Stimulated activated CD4-positive, alpha-beta T cell treated with anti-CD3 and anti-CD28 coated beads, TNF-alpha, amount 100 ng/mL, for 24 hours (primary cell): ENCODE results near the gene CDIP1.

Experiments used
- DNase-seq, 3 experiments: peaks; one replicate each; pipeline ENCODE4 v3.0.0-alpha.2; 2020; ENCODE audit warnings: low read depth in 3 of 3

The CDIP1 gene

GRCh38 chr16:4514606-4515005 is 24.0 kb downstream of the CDIP1 start:
- no peak for DNase-seq

GRCh38 chr16:4513881-4514280 is 24.7 kb downstream of the CDIP1 start:
- DNase-seq, result no peak

- DNase-seq, result no peak
These were observed 25.3 kb downstream of the CDIP1 start for GRCh38 chr16:4513086-4513860.

GRCh38 chr16:4512473-4512872 is 26.1 kb downstream of the CDIP1 start:
- DNase-seq, result no peak

GRCh38 chr16:4511441-4512082 is 27.0 kb downstream of the CDIP1 start:
- no peak for DNase-seq

- no peak for DNase-seq
These were observed 27.7 kb downstream of the CDIP1 start for GRCh38 chr16:4510747-4511426.

GRCh38 chr16:4510131-4510530 is 28.4 kb downstream of the CDIP1 start:
- no peak for DNase-seq

- no peak for DNase-seq
These were observed 29.2 kb downstream of the CDIP1 start for GRCh38 chr16:4509420-4509819.

GRCh38 chr16:4508806-4509205 is 29.8 kb downstream of the CDIP1 start:
- DNase-seq, result no peak

GRCh38 chr16:4507588-4508345 is 30.8 kb downstream of the CDIP1 start:
- DNase-seq, result no peak

GRCh38 chr16:4506450-4506849 is 32.1 kb downstream of the CDIP1 start:
- DNase-seq, result peak; percentile 24 to 42 (median 38)

- DNase-seq, result peak; percentile 33 to 64 (median 41)
These were observed 33.0 kb downstream of the CDIP1 start for GRCh38 chr16:4505356-4506147.

GRCh38 chr16:4501071-4501478 is 37.5 kb downstream of the CDIP1 start:
- DNase-seq, result no peak

- DNase-seq, result no peak
These were observed 38.3 kb downstream of the CDIP1 start for GRCh38 chr16:4500272-4500671.

- DNase-seq, result no peak
These were observed 39.4 kb downstream of the CDIP1 start for GRCh38 chr16:4499196-4499555.

- DNase-seq, result no peak
These were observed 39.9 kb downstream of the CDIP1 start for GRCh38 chr16:4498546-4499195.

GRCh38 chr16:4496305-4496704 is 42.3 kb downstream of the CDIP1 start:
- no peak for DNase-seq

GRCh38 chr16:4495766-4496165 is 42.8 kb downstream of the CDIP1 start:
- DNase-seq, result no peak

- no peak for DNase-seq
These were observed 43.7 kb downstream of the CDIP1 start for GRCh38 chr16:4494746-4495490.

- DNase-seq, result no peak
These were observed 46.7 kb downstream of the CDIP1 start for GRCh38 chr16:4491898-4492297.
